OCI-LY1 (cell line): Measurements from ENCODE around the gene OVOL1.

ENCODE experiments used
- H2AFZ ChIP-seq: fragments of 200-600 bp; sonication (generic), shearing (Covaris generic); 2 replicates; pipeline ENCODE4 v1.6.0; 2014; ENCODE audit warnings: antibody characterized with exemption, mild to moderate bottlenecking, low read length
- H3F3A ChIP-seq: fragments of 200-600 bp; sonication (generic), shearing (Covaris generic); 2 replicates; pipeline ENCODE4 v1.6.0; 2014; ENCODE audit warnings: mild to moderate bottlenecking, antibody characterized with exemption, low read length, moderate library complexity; ENCODE audit not compliant: insufficient read depth
- H3K27ac ChIP-seq: fragments of 200-600 bp; sonication (generic); 2 replicates; pipeline ENCODE4 v1.5.1; 2014; ENCODE audit warnings: low read length, mixed run types, mild to moderate bottlenecking, low read depth; ENCODE audit not compliant: poor library complexity, severe bottlenecking
- H3K27me3 ChIP-seq: fragments of 200-600 bp; sonication (generic); 2 replicates; pipeline ENCODE4 v1.6.0; 2014; ENCODE audit warnings: antibody characterized with exemption, mild to moderate bottlenecking, low read length, moderate library complexity; ENCODE audit not compliant: insufficient read depth
- H3K36me3 ChIP-seq: fragments of 200-600 bp; sonication (generic); 2 replicates; pipeline ENCODE4 v1.6.1; 2014; ENCODE audit warnings: mild to moderate bottlenecking, antibody characterized with exemption, low read length, moderate library complexity, mixed read lengths; ENCODE audit not compliant: insufficient read depth
- H3K4me1 ChIP-seq: fragments of 200-600 bp; sonication (generic); 2 replicates; pipeline ENCODE4 v1.5.1; 2014; ENCODE audit warnings: mild to moderate bottlenecking, low read length, moderate library complexity; ENCODE audit not compliant: insufficient read depth, severe bottlenecking
- H3K4me2 ChIP-seq: fragments of 200-600 bp; sonication (generic), shearing (Covaris generic); 2 replicates; pipeline ENCODE4 v1.6.1; 2014; ENCODE audit warnings: low read length
- H3K4me3 ChIP-seq: fragments of 200-600 bp; sonication (generic); 2 replicates; pipeline ENCODE4 v1.5.1; 2014; ENCODE audit warnings: low read length, low read depth, mild to moderate bottlenecking, mixed read lengths; ENCODE audit not compliant: poor library complexity, severe bottlenecking
- H3K79me2 ChIP-seq: fragments of 200-600 bp; shearing (Covaris generic); 2 replicates; pipeline ENCODE4 v1.6.1; 2016; ENCODE audit warnings: mixed run types, low read length, mixed read lengths; ENCODE audit not compliant: insufficient read depth
- H3K9ac ChIP-seq: fragments of 200-600 bp; sonication (generic), shearing (Covaris generic); 2 replicates; pipeline ENCODE4 v1.6.1; 2014; ENCODE audit warnings: mild to moderate bottlenecking, low read length, mixed read lengths
- H3K9me2 ChIP-seq: fragments of 200-600 bp; sonication (generic), shearing (Covaris generic); 2 replicates; pipeline ENCODE4 v1.6.1; 2014; ENCODE audit warnings: low read depth, mild to moderate bottlenecking, low read length, mixed read lengths
- H3K9me3 ChIP-seq: fragments of 200-600 bp; shearing (Covaris generic); 2 replicates; pipeline ENCODE4 v1.6.1; 2014; ENCODE audit warnings: low read length, mixed read lengths
- H4K20me1 ChIP-seq: fragments of 200-600 bp; sonication (generic), shearing (Covaris generic); 2 replicates; pipeline ENCODE4 v1.6.0; 2016; ENCODE audit warnings: mild to moderate bottlenecking, low read length; ENCODE audit not compliant: insufficient read depth
- EZH2 ChIP-seq: fragments of 200-600 bp; sonication (generic), shearing (Covaris generic); IDR thresholded peaks from 2 replicates; pipeline ENCODE4 v1.8.0; 2017; ENCODE audit warnings: borderline replicate concordance, mixed run types, mild to moderate bottlenecking, antibody characterized with exemption, low read length, moderate library complexity, mixed read lengths
- TF ChIP-seq, protein P1 (sequence below): fragments of 200-600 bp; sonication (generic), shearing (Covaris generic); IDR thresholded peaks from 2 replicates; pipeline ENCODE4 v1.5.1; 2017; ENCODE audit warnings: mild to moderate bottlenecking, antibody characterized with exemption, low read length, moderate library complexity, mixed read lengths

OVOL1 gene

DNA sequence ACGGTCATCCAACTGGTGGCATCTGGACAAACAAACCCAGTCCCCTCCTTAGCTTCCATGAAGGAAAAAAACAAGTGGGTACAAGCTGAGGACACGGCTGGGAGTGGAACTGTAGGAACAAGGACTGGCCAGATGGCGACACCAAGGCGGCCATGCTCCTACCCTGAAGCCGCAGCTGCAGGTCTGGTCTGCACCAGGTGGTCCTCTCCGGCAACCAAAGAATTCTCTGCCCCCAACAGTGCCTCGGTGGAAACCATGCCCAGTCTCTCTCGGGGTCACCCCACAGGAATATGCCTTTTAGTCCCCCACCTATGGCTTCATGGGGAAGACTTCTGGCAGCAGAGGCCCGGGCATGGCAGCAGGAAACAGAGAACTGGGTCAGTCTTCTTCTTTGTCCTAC, 22.6 kb downstream of the OVOL1 start:
- no peak overlapping the region for H3K9ac ChIP-seq

DNA sequence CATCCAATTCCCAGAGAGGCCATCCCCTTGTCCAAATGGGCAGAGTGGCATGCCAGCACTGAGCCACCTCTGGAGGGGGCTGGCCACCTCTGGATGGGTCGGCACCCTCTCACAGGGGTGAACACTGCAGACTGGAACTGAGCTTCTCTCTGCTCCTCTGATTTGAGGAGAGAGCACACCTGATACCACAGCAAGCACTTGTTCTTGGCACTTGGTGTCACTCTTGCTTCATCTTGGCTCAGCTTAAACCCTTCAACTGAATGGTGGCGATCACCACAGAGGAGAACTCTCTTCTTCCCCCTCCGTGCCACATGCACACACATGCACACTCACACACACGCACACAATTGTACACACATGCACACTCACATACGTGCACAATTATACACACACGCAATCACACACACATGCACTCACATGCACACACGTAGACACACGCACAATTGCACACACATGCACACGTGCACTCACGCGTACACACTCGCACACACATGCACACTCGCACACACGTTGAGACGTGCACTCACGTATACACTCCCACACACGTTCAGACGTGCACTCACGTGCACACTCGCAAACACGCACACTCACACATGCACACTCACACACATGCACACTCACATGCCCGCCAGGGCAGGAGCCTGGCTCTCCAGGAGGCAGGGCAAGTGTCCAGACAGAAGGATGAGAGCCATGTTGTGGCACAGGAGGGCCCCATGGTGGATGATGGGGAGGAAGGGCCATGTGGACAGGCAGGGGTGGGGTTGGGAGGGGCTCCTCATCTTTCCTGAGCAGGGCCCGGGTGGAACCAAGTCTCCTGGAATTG, 23.4 kb downstream of the OVOL1 start:
- Histone ChIP-seq H3K9ac (no peak overlapping the region), H3F3A (no peaks in the 10 kb centered on the region), H2AFZ (no peak overlapping the region)

More for the DNA sequence above, 22.6 kb downstream of the OVOL1 start:
- H3K9me2 ChIP-seq, result no peaks in the 10 kb centered on the region
- no peaks in the 10 kb centered on the region for H3F3A ChIP-seq
- H4K20me1 ChIP-seq, result no peaks in the 10 kb centered on the region
- no peak overlapping the region for H3K4me2 ChIP-seq
- no peaks in the 10 kb centered on the region for H3K4me1 ChIP-seq
- peaks cover 18% of the 10 kb centered on the region for H3K27me3 ChIP-seq
- H3K27ac ChIP-seq, result no peak overlapping the region
- no peak for TF ChIP-seq EZH2
- TF ChIP-seq, protein P1, sequence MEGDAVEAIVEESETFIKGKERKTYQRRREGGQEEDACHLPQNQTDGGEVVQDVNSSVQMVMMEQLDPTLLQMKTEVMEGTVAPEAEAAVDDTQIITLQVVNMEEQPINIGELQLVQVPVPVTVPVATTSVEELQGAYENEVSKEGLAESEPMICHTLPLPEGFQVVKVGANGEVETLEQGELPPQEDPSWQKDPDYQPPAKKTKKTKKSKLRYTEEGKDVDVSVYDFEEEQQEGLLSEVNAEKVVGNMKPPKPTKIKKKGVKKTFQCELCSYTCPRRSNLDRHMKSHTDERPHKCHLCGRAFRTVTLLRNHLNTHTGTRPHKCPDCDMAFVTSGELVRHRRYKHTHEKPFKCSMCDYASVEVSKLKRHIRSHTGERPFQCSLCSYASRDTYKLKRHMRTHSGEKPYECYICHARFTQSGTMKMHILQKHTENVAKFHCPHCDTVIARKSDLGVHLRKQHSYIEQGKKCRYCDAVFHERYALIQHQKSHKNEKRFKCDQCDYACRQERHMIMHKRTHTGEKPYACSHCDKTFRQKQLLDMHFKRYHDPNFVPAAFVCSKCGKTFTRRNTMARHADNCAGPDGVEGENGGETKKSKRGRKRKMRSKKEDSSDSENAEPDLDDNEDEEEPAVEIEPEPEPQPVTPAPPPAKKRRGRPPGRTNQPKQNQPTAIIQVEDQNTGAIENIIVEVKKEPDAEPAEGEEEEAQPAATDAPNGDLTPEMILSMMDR, result no peak
- no peaks in the 10 kb centered on the region for H3K9me3 ChIP-seq
- H3K79me2 ChIP-seq, result no peaks in the 10 kb centered on the region
- H3K36me3 ChIP-seq, result no peaks in the 10 kb centered on the region
- H2AFZ ChIP-seq, result no peak overlapping the region
- H3K4me3 ChIP-seq, result no peak overlapping the region

DNA sequence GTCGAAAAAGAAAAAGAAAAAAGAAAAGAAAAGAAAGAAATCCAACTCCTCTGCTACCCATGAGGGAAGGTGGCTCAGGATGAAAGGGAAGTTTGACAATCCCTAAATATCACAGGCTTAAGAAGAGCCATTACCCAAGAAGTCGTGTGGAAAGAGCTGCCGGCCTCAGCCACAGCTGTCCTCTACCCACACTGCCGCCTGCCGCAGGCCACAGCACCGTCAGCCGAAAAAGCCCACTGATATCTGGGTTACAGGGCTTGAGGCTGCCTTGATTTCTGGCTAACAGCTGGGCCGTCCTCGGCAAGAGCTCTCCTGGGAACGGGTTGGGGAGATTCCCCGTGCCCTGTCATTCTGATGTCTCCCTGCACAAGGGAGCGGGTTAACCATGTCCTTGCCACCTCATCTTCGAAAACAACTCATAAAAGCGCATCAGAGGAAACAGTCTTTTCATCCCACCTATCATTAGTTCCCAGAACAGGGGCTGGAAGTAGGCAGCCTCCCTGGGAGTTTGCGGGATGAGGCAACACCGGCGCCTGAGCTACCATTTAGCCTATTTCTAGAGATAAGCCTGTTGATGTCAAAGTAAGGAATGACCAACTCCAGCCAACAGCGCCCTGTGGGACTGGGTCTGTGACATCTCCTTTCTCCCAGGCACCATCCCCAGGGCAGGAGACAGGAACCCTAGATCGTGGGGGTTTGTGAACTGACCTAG, 25.1 kb downstream of the OVOL1 start:
- TF ChIP-seq, protein P1, result no peak
- no peak for TF ChIP-seq EZH2
- H2AFZ ChIP-seq, result no peak overlapping the region
- no peaks in the 10 kb centered on the region for H3K4me1 ChIP-seq
- H3F3A ChIP-seq, result no peaks in the 10 kb centered on the region
- no peak overlapping the region for H3K27ac ChIP-seq
- H3K4me3 ChIP-seq, result no peak overlapping the region
- no peaks in the 10 kb centered on the region for H3K9me2 ChIP-seq
- no peak overlapping the region for H3K9ac ChIP-seq
- H4K20me1 ChIP-seq, result no peaks in the 10 kb centered on the region
- no peak overlapping the region for H3K4me2 ChIP-seq
- H3K9me3 ChIP-seq, result no peaks in the 10 kb centered on the region
- H3K79me2 ChIP-seq, result no peaks in the 10 kb centered on the region
- H3K27me3 ChIP-seq, result peaks cover 18% of the 10 kb centered on the region
- no peaks in the 10 kb centered on the region for H3K36me3 ChIP-seq

More for the DNA sequence above, 23.4 kb downstream of the OVOL1 start:
- H4K20me1 ChIP-seq, result no peaks in the 10 kb centered on the region
- H3K27ac ChIP-seq, result no peak overlapping the region
- H3K9me3 ChIP-seq, result no peaks in the 10 kb centered on the region
- H3K27me3 ChIP-seq, result peaks cover 18% of the 10 kb centered on the region
- H3K4me2 ChIP-seq, result no peak overlapping the region
- H3K36me3 ChIP-seq, result no peaks in the 10 kb centered on the region
- TF ChIP-seq, protein P1, result no peak
- no peak for TF ChIP-seq EZH2
- H3K4me3 ChIP-seq, result no peak overlapping the region
- H3K9me2 ChIP-seq, result no peaks in the 10 kb centered on the region
- H3K4me1 ChIP-seq, result no peaks in the 10 kb centered on the region
- no peaks in the 10 kb centered on the region for H3K79me2 ChIP-seq
